Prostate gland (tissue), 2 donors: ENCODE results near the gene CARD19.

ENCODE experiments used
- CTCF ChIP-seq, 4 experiments: fragments of 200-600 bp in 2 of 4; fragments of 450-650 bp in 2 of 4; sonication (generic) in 2 of 4; IDR thresholded peaks; 1 replicate in 3 of 4; 2 replicates in 1 of 4; pipeline ENCODE4 v1.5.1; 2016 to 2019; ENCODE audit warnings: antibody characterized with exemption in 4 of 4, mild to moderate bottlenecking in 2 of 4, moderate library complexity in 2 of 4
- POLR2A ChIP-seq: fragments of 450-650 bp; IDR thresholded peaks from one replicate; pipeline ENCODE4 v1.6.1; 2016; ENCODE audit warnings: antibody characterized with exemption, mild to moderate bottlenecking
- POLR2AphosphoS5 ChIP-seq: sonication (generic); formaldehyde crosslinking; IDR thresholded peaks from one replicate; pipeline ENCODE4 v1.6.1; 2017; ENCODE audit warnings: antibody characterized with exemption

- TF ChIP-seq POLR2AphosphoS5 (no peak), CTCF (IDR thresholded peaks at IDR 0.05) (no peak), POLR2A (no peak)
Observed at GRCh38 chr9:93061260-93061751, 34.7 kb upstream of the CARD19 start.
